Testis (tissue), 2 donors: ENCODE data around the gene DPYD.

Source experiments
- POLR2A ChIP-seq: fragments of 450-650 bp; IDR thresholded peaks from one replicate; pipeline ENCODE4 v1.6.1; 2017; ENCODE audit warnings: antibody characterized with exemption, mild to moderate bottlenecking, moderate library complexity
- TF ChIP-seq, protein P1 (sequence below), 3 experiments: fragments of 450-650 bp in 2 of 3; fragments of 200-600 bp in 1 of 3; sonication (generic) in 1 of 3; IDR thresholded peaks; one replicate each; pipeline ENCODE4 v1.5.1; 2016 to 2019; ENCODE audit warnings: antibody characterized with exemption in 3 of 3, mild to moderate bottlenecking in 2 of 3, moderate library complexity in 1 of 3

DNA sequence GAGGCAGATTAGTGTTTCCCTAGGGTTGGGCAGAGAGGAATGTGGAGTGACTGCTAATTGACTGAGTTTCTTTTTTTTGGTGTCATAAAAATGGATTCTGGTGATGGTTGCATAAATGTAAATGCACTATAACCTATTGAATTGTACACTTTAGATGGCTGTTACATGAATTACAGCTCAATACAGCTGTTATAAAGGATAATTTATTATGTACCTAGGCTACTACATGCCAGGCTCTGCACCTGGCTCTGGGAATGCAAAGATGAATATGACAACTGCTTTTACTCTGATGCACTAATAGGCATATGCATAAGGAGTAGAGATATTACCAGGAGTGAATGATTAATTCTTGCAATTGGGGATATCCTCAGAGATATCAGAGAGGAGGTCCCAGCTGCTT, 854.0 kb downstream of the DPYD start:
- TF ChIP-seq POLR2A = no peak
- TF ChIP-seq, protein P1, sequence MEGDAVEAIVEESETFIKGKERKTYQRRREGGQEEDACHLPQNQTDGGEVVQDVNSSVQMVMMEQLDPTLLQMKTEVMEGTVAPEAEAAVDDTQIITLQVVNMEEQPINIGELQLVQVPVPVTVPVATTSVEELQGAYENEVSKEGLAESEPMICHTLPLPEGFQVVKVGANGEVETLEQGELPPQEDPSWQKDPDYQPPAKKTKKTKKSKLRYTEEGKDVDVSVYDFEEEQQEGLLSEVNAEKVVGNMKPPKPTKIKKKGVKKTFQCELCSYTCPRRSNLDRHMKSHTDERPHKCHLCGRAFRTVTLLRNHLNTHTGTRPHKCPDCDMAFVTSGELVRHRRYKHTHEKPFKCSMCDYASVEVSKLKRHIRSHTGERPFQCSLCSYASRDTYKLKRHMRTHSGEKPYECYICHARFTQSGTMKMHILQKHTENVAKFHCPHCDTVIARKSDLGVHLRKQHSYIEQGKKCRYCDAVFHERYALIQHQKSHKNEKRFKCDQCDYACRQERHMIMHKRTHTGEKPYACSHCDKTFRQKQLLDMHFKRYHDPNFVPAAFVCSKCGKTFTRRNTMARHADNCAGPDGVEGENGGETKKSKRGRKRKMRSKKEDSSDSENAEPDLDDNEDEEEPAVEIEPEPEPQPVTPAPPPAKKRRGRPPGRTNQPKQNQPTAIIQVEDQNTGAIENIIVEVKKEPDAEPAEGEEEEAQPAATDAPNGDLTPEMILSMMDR (IDR thresholded peaks at IDR 0.05) = no peak
